ENCODE data around the gene RUNDC1.

GRCh38 chr17:42989726-42990652 lies 9.6 kb downstream of the RUNDC1 start:
- no peak for TF ChIP-seq EZH2 (optimal IDR thresholded peaks at IDR 0.05; ENCODE audit: low read depth, low read length)
- no peak for TF ChIP-seq CTCF (IDR thresholded peaks at IDR 0.05; ENCODE audit: low read length)
- no peak for TF ChIP-seq EZH2phosphoT487 (IDR thresholded peaks at IDR 0.05; ENCODE audit: low read length)
